ENCODE measurements around the gene RAD51. TPM values are rescaled to one million over a fixed set of nuclear protein-coding genes. Genes with fewer than 3 reads are reported as not detected.

RAD51 gene
- total RNA-seq, 1 donor from 2014 or later, result 29.2 TPM

GRCh38 chr15:40755812-40756208 is 60.8 kb downstream of the RAD51 start:
- Mint-ChIP-seq H3K36me3 (ENCODE audit: low read depth) (no peaks in the 10 kb centered on the region), H3K4me1 (peaks cover 31% of the 10 kb centered on the region), H3K27ac (ENCODE audit: unreplicated experiment) (peak overlapping the region; percentile 100), H3K27me3 (ENCODE audit: low read depth) (no peaks in the 10 kb centered on the region), H3K4me3 (peak overlapping the region; percentile 93), H3K9me3 (no peaks in the 10 kb centered on the region)
- TF ChIP-seq, protein P1, sequence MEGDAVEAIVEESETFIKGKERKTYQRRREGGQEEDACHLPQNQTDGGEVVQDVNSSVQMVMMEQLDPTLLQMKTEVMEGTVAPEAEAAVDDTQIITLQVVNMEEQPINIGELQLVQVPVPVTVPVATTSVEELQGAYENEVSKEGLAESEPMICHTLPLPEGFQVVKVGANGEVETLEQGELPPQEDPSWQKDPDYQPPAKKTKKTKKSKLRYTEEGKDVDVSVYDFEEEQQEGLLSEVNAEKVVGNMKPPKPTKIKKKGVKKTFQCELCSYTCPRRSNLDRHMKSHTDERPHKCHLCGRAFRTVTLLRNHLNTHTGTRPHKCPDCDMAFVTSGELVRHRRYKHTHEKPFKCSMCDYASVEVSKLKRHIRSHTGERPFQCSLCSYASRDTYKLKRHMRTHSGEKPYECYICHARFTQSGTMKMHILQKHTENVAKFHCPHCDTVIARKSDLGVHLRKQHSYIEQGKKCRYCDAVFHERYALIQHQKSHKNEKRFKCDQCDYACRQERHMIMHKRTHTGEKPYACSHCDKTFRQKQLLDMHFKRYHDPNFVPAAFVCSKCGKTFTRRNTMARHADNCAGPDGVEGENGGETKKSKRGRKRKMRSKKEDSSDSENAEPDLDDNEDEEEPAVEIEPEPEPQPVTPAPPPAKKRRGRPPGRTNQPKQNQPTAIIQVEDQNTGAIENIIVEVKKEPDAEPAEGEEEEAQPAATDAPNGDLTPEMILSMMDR (conservative IDR thresholded peaks at IDR 0.05), result no peak
- no peak for DNase-seq (ENCODE audit: low read depth, low spot score)

GRCh38 chr15:40756938-40757337 is 62.0 kb downstream of the RAD51 start:
- H3K4me3 Mint-ChIP-seq, result peak overlapping the region; percentile 41
- H3K4me1 Mint-ChIP-seq, result peaks cover 33% of the 10 kb centered on the region
- TF ChIP-seq, protein P1 (conservative IDR thresholded peaks at IDR 0.05), result no peak
- H3K36me3 Mint-ChIP-seq (ENCODE audit: low read depth), result no peaks in the 10 kb centered on the region
- H3K27ac Mint-ChIP-seq (ENCODE audit: unreplicated experiment), result peak overlapping the region; percentile 73
- no peak for DNase-seq (ENCODE audit: low read depth, low spot score)
- no peaks in the 10 kb centered on the region for H3K9me3 Mint-ChIP-seq
- no peaks in the 10 kb centered on the region for H3K27me3 Mint-ChIP-seq (ENCODE audit: low read depth)

GRCh38 chr15:40759961-40760360 is 65.0 kb downstream of the RAD51 start:
- no peaks in the 10 kb centered on the region for H3K36me3 Mint-ChIP-seq (ENCODE audit: low read depth)
- TF ChIP-seq, protein P1 (conservative IDR thresholded peaks at IDR 0.05), result no peak
- peaks cover 32% of the 10 kb centered on the region for H3K4me1 Mint-ChIP-seq
- H3K27ac Mint-ChIP-seq (ENCODE audit: unreplicated experiment), result no peak overlapping the region
- DNase-seq (ENCODE audit: low read depth, low spot score), result no peak
- H3K27me3 Mint-ChIP-seq (ENCODE audit: low read depth), result peaks cover 20% of the 10 kb centered on the region
- H3K4me3 Mint-ChIP-seq, result peak overlapping the region; percentile 32
- H3K9me3 Mint-ChIP-seq, result no peaks in the 10 kb centered on the region

DNA sequence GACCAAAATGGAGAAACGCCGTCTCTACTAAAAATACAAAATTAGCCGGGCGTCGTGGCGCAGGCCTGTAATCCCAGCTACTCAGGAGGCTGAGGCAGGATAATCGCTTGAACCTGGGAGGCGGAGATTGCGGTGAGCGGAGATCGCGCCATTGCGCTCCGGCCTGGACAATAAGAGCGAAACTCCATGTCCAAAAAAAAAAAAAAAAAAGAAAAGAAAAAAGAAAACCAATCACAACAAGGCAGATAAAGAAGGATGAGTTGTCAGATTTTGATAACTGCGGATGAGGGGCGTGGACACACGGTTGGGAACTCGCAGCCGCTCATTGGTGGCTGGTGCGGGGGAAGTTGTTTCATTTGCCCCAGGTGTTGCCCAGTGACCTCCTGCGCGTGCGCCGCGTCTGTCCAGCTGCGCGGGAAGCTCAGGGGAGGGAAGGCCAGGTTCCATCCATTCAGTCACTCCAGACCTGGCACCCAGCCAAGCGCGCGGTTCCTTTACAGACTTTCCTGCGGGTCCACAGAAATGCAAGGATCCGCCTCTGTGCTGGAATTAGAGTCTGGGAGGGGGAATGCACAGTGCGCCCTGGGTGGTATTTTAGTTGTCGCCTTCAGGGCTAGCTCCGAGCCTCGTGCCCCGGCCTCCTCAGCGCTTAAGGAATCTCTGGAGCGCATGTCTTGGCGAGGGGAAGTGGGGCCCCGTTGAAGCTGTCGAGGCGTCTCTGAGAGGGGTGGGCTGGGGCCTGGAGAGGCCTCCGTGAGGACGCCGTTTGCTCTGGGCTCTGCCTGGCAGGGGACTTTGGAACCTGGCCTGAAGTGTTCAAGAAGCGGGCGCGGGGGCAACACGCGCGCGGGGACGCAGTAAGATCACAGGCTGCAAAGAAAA is 68.2 kb downstream of the RAD51 start:
- H3K27ac Mint-ChIP-seq (ENCODE audit: unreplicated experiment), result no peak overlapping the region

DNA sequence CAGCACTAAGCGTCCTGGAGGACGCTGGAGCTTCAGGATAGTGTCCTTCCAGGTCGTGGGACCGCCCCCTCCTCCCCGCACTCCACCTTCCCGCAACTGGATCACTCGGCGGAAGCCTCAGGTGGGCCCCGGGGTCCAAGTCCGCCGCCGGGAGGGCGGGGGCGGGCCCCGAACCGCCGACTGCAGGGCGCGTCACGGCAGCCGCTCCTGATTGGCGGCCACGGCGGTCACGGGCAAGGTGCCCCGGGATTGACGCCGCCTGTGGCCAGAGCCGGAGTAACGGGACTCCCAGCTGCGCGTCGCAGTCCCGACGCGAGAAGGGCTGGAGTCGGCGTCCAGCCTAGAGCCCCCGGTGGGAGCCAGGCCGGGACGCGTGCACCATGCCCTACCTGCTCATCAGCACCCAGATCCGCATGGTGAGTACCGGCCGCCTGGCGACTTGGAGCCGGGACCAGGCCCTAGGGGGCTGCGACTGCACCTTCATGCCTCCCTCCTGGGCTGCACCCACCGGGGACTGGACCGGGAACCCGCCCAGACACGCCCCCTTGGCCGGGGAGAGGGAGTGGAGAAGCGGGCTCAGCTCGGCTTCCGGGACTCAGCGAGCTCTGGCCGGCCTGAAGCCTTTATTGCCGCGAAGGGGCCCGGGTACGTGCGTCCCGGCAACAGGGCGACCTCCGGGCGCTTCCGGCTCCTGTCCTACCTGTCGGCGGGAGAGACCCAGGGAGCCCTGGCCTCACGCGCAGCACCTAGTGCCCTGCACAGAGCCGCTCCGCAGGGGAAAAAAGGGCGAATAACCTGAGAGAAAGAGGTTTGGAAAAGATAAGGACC is 69.0 kb downstream of the RAD51 start, which contains the start of gene GCHFR:
Gene GCHFR (plus strand): TSS at position 268 of the 828 bp plus-strand sequence. CDS start 113 bp downstream, at position 381.
- Mint-ChIP-seq H3K4me1 (peaks cover 24% of the 10 kb centered on the region), H3K27me3 (ENCODE audit: low read depth) (peaks cover 32% of the 10 kb centered on the region), H3K27ac (ENCODE audit: unreplicated experiment) (no peak within 1 kb of the TSS), H3K9me3 (no peaks in the 10 kb centered on the region), H3K36me3 (ENCODE audit: low read depth) (no peaks in the 10 kb centered on the region), H3K4me3 (peak within 1 kb of the TSS; percentile 86)
- TF ChIP-seq, protein P1 (conservative IDR thresholded peaks at IDR 0.05), result peak; percentile 53
- peak; percentile 62 for DNase-seq (ENCODE audit: low read depth, low spot score)

More for the DNA sequence above, 68.2 kb downstream of the RAD51 start:
- Mint-ChIP-seq H3K27me3 (ENCODE audit: low read depth) (peaks cover 32% of the 10 kb centered on the region), H3K36me3 (ENCODE audit: low read depth) (no peaks in the 10 kb centered on the region), H3K4me1 (peaks cover 24% of the 10 kb centered on the region), H3K9me3 (no peaks in the 10 kb centered on the region), H3K4me3 (peak overlapping the region; percentile 86)
- DNase-seq (ENCODE audit: low read depth, low spot score), result no peak
- TF ChIP-seq, protein P1 (conservative IDR thresholded peaks at IDR 0.05), result no peak

All from neural crest cell (in vitro differentiated cells).